WTC11 (cell line): ENCODE results near the gene CENPU.

Experiments used
- JUN ChIP-seq: sonication (generic); formaldehyde crosslinking; IDR thresholded peaks from 2 replicates; pipeline ENCODE4 v1.8.0; 2023; ENCODE audit warnings: mild to moderate bottlenecking, missing genetic modification reagents
- NR1H2 ChIP-seq: sonication (generic); formaldehyde crosslinking; IDR thresholded peaks from 2 replicates; pipeline ENCODE4 v1.9.0; 2021; ENCODE audit warnings: mild to moderate bottlenecking, moderate library complexity, missing genetic modification reagents
- SMAD3 ChIP-seq: sonication (generic); formaldehyde crosslinking; IDR thresholded peaks from 2 replicates; pipeline ENCODE4 v1.8.0; 2022; ENCODE audit warnings: missing genetic modification reagents, mild to moderate bottlenecking, borderline replicate concordance
- TF ChIP-seq, protein P1 (sequence below): sonication (generic); formaldehyde crosslinking; IDR thresholded peaks from 2 replicates; pipeline ENCODE4 v1.8.0; 2023; ENCODE audit warnings: missing genetic modification reagents, mild to moderate bottlenecking, borderline replicate concordance
- TF ChIP-seq, protein P2 (sequence below): fragments of 200-600 bp; IDR thresholded peaks from 2 replicates; pipeline ENCODE4 v1.8.0; 2022; ENCODE audit warnings: antibody characterized with exemption

DNA sequence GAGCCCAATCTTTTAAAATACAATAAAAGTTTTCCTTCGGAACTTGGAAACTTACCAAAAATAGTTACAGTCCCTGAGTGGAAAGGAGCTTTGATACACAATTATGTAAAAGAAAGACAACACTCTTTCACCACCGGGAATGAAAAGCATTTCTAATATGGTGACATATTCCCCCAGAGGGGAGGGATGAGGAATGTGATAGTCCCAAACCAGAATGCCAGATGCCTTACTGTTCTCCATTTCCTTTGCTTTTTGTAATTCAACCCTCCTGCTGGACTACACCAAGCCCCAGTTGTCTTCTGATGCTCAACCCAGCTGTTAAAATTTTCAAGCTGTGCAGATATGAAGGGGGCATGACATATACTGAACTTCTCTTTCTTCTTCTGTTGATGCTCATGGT, 80.2 kb downstream of the CENPU start:
- TF ChIP-seq, protein P1, sequence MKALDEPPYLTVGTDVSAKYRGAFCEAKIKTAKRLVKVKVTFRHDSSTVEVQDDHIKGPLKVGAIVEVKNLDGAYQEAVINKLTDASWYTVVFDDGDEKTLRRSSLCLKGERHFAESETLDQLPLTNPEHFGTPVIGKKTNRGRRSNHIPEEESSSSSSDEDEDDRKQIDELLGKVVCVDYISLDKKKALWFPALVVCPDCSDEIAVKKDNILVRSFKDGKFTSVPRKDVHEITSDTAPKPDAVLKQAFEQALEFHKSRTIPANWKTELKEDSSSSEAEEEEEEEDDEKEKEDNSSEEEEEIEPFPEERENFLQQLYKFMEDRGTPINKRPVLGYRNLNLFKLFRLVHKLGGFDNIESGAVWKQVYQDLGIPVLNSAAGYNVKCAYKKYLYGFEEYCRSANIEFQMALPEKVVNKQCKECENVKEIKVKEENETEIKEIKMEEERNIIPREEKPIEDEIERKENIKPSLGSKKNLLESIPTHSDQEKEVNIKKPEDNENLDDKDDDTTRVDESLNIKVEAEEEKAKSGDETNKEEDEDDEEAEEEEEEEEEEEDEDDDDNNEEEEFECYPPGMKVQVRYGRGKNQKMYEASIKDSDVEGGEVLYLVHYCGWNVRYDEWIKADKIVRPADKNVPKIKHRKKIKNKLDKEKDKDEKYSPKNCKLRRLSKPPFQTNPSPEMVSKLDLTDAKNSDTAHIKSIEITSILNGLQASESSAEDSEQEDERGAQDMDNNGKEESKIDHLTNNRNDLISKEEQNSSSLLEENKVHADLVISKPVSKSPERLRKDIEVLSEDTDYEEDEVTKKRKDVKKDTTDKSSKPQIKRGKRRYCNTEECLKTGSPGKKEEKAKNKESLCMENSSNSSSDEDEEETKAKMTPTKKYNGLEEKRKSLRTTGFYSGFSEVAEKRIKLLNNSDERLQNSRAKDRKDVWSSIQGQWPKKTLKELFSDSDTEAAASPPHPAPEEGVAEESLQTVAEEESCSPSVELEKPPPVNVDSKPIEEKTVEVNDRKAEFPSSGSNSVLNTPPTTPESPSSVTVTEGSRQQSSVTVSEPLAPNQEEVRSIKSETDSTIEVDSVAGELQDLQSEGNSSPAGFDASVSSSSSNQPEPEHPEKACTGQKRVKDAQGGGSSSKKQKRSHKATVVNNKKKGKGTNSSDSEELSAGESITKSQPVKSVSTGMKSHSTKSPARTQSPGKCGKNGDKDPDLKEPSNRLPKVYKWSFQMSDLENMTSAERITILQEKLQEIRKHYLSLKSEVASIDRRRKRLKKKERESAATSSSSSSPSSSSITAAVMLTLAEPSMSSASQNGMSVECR (CRISPR knock-in tag) = no peak
- TF ChIP-seq, protein P2, sequence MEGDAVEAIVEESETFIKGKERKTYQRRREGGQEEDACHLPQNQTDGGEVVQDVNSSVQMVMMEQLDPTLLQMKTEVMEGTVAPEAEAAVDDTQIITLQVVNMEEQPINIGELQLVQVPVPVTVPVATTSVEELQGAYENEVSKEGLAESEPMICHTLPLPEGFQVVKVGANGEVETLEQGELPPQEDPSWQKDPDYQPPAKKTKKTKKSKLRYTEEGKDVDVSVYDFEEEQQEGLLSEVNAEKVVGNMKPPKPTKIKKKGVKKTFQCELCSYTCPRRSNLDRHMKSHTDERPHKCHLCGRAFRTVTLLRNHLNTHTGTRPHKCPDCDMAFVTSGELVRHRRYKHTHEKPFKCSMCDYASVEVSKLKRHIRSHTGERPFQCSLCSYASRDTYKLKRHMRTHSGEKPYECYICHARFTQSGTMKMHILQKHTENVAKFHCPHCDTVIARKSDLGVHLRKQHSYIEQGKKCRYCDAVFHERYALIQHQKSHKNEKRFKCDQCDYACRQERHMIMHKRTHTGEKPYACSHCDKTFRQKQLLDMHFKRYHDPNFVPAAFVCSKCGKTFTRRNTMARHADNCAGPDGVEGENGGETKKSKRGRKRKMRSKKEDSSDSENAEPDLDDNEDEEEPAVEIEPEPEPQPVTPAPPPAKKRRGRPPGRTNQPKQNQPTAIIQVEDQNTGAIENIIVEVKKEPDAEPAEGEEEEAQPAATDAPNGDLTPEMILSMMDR = no peak
- TF ChIP-seq NR1H2 (no peak), JUN (no peak), SMAD3 (CRISPR knock-in tag) (no peak)
